Measurements from ENCODE around the gene INPP4B.
"Not testable (repeated sequence)": the region's sequence is repeated elsewhere in the genome, so short reads cannot be mapped to it uniquely, and the experiment has no call there.

The INPP4B gene

GRCh38 chr4:142824368-142824767 lies 21.7 kb downstream of the INPP4B start:
- DNase-seq = no peak

- DNase-seq = no peak
These were observed 22.3 kb downstream of the INPP4B start for GRCh38 chr4:142823796-142824195.

DNA sequence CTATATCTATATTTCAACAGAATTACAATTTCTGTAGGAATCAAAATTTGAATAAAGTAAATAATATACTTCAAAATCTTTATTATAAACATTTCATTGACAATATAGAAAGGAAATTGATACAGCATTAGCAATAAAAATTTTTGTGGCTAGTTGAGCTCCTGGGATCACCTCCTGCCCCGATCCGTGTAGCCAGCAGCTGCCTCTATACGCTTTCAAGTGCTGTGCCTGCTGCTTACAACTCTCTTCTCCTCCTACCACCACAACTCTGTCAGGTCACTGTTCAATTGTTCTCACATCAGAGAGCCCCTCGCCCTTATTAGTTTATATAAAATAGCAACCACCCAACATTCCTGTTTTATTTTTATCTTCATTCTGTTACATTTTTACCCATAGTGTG lies 27.6 kb downstream of the INPP4B start:
- no peak for DNase-seq

DNA sequence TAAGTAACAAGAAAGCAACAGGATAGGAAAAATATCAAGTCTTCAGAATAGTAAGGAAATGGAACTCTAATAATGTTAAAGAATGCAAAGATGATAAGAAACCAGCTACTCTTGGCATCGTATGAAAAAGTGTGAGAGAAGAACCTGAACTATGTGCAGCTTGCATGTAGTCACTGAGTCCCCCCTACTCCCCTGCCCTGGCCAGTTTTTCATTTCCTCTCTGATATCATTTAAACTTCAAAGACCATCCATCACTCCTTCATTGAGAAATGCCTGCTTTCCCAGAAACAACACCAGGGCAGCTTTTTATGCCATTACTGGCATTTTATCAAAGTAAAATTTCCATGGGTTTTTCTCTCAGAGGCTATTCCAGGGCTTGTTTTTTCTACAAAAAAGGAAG lies 28.1 kb downstream of the INPP4B start:
- DNase-seq = no peak

- DNase-seq = no peak
These were observed 28.7 kb downstream of the INPP4B start for GRCh38 chr4:142817442-142817841.

DNA sequence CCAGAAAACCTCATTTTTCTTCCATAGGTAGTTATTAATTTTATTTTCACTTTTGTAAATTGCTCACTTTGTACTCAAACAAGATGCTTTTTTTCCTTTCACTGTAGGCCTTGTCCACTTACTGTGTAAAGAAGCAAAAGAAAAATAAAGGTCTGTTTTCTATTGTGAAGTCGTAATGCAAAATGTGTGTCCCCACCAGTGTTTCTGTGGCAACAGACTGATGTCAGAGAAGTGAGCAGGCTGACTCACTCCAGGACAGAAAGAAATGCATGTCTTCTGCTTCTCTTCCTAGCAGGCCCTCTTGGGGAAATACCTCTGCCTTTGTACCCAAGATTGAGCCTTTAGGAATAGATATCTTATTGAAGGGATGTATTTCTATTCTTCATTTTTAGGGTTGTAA lies 30.3 kb downstream of the INPP4B start:
- no peak for DNase-seq

DNA sequence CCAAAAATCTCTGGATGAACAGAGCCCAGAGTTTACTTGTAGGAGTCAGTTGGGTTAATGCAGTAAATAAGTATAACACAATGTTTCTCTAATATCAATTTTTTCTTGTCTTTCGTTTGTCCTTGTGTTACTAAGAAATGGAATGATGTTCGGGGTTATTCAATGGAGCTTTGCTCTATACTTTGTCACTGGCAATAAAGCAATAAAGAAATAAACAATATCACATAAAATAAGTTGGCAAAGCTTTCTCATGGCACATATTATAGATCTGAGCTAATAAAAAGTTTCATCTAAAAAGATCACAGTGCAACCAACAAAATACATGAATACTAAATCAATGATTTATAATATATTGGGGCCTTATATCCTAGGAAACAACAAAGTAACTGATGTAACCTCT lies 32.7 kb downstream of the INPP4B start:
- DNase-seq = no peak

DNA sequence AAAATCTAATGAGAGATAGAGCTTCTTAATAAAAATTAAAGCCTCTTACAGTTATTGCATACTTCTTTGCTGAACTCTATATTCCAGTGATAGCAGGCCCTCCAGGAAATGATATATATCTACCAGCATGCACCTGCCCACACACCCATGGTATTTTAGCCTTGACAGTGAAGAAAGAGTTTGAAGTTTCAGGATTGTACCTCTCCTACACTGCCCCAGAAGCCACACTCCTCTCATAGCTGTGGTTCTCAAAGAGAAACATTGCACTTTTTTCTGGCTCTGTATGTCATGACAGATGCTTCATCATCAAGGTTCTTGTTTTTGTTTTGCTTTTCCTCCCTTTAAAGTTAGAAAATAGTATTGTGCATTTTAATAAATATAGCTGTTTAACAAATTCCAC lies 34.0 kb downstream of the INPP4B start:
- no peak for DNase-seq

DNA sequence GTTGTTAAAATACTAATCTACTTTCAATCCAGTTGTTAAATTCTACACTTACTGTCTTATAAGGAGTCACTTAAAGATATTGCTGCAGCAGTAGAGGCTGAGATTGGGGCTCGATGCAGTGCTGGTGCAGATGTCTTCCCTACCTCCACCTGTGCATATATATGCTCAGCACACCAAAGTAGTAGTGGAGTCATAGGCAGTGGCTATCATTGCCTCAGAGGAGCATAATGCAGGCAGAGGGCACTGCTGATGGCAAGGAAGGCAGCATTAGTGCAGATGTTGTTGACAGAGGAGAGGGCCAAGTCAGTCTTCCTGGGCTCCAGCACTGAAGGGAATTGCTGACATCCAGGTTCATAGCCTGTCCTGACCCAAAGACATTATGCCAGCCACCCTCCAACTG lies 35.1 kb downstream of the INPP4B start:
- no peak for DNase-seq

DNA sequence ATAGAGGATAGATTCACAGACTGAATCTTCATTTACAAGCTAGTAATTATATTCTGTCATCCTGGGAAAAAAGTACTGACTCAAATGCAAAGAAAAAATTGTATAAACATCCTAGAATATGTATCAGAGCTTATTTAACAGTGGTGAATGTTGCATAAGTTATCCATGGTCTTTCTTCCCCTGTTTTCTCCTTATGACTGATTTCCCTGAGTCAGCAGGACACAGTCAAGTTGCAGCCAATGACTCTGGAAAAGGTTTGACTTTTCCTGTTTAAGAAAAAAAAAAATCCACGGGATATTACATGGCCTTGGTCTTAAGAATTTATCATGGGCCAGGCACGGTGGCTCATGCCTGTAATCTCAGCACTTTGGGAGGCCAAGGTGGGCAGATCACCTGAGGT lies 36.5 kb downstream of the INPP4B start:
- no peak for DNase-seq

- not testable (repeated sequence) for DNase-seq
These were observed 42.2 kb downstream of the INPP4B start for GRCh38 chr4:142803879-142804278.

DNA sequence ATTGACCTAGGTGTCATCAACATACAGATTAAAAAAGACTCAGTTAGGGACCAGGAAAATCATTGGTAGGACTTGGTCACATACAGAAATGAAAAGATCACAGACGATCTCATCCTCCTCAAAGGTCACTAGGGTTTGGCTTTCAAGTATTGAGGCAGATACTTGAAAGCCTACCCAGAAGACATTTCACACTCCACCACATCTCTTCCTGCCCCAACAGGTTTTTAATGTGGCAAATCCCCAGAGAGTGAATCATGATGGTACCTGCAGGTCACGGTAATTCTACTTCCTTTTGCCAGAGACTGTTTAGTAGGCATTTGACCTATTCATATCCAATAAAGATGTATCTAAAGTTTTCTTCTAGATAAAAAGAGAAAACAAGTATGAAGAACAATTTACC lies 44.1 kb downstream of the INPP4B start:
- DNase-seq = no peak

DNA sequence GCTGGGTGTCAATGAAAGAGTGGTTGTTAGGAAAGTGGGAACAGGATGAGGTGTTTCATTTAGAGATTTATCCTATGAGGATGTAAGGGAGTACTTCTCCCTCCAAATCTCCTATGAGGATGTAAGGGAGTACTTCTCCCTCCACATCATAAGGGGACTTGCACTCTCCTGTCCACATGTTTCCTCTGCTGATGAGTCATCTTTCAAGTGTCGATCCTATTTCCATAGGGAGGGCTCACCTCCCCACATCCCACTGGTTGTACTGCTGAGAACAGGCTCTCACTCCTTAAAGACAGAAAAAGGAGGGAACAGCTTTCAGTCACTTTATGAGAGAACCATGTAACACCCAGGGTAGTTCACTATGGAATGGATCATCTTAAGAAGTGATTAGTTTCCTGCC lies 65.0 kb downstream of the INPP4B start:
- no peak for DNase-seq

- no peak for DNase-seq
These were observed 67.2 kb downstream of the INPP4B start for GRCh38 chr4:142778900-142779299.

- no peak for DNase-seq
These were observed 67.7 kb downstream of the INPP4B start for GRCh38 chr4:142778430-142778829.

GRCh38 chr4:142777045-142777743 lies 68.9 kb downstream of the INPP4B start:
- DNase-seq = no peak

DNA sequence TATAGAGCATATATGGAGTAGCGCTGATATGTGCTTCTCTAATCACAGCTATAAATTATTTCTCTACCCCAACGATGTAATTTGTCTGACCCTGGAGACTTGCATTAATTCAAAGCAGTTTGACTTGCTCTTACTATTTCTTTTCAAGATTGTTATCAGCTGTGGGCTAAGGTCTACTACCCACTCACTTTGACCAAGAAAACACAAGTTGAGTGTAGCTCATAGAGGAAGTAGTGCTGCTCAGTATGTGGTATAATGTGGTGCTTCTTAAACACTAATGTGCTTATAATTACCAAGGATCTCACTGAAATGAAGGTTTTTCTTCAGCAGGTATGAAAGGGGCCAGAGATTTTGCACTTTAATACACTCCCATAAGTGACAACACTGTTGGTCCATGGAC lies 70.1 kb downstream of the INPP4B start:
- no peak for DNase-seq

DNA sequence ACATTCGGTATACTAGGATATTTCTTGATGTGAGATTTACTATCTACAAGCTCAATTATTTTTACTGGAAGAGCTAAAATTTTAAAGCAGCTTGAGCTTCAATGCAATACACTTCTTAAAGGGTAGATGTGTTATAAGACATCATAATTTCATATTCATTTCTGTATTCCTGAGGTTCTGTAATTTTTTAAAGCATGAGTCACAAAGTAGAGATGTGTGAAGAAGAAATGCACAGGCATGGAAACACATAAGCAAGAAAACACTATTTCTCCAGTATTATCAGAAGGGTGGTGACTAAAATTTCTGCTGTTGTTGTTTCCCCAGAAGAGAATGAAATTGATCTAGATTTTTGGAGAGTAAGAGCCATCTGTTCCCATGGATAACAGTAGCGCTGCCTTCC lies 72.6 kb downstream of the INPP4B start:
- no peak for DNase-seq

DNA sequence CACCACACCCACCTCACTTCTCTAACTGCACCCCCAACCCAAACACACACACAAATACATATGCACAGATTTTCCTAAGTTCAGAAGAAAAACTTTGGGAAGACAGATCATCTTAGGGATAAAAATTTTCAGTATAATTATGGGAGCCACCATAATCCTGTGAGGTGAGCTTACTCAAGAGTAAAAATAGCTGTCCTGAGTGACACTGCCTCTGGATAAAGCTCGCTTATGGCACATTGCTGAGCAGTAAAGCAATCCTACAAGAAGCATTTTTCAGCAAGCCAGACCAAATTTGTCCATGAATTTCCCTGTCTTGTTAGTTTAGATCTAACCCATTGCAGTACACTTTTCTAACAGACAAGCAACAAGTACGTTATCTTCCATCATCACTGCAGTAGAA lies 83.8 kb downstream of the INPP4B start:
- no peak for DNase-seq

GRCh38 chr4:142752202-142752786 lies 93.8 kb downstream of the INPP4B start:
- DNase-seq = no peak

- no peak for DNase-seq
These were observed 102.8 kb downstream of the INPP4B start for GRCh38 chr4:142743121-142743825.

DNA sequence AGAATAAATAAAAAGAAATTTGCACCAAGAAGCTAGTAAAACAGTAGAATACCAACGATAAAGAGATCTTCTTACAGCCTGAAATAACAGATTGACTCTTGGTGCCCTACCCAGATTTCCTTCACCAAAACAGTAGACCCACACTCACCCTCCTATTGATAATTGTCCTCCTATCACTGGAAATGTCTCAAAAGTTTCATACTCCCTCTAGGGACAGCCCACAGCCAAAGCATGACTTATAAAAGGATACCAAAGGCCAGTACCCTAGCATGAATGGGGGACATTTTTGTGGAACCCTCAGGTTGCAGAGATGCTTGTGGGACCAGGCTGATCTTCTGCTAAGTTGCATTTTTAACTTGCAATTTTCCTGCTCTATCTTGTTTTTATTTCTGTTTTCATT lies 104.1 kb downstream of the INPP4B start:
- DNase-seq = no peak

DNA sequence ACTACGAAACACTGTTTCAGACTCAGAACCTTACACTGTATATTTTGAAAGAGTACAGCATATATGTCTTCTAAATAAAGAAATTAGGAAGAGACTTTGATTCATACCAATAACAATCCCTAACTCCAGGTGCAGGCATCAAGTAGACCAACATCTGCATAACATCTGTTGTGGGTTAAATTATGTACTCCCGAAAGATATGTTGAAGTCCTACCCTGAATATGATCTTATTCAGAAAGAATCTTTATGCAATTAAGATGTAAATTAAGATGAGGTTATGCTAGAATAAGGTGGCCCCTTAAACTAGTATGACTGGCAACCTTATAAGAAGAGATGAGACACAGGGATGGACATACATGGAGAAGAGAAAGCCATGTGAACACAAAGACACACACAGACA lies 117.9 kb downstream of the INPP4B start:
- no peak for DNase-seq

DNA sequence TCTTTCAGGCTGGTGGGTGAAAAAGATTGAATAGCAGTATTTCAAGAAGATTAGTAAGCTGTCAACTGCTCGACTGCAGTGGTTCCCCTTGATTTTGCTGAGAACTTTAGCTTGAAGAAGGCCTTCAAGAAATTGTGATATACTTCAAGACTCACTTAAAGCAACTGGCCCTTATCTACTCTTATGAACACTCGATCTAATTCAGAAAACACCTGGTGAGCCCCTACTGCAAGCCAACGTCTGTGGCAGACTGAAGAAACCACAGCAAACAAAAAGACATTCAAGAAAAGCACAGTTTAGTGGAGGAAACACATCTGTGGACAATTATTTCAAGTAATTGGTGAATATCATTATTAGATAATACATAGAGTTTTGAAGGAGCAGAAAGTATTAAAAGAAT lies 119.0 kb downstream of the INPP4B start:
- no peak for DNase-seq

- DNase-seq = no peak
These were observed 120.2 kb downstream of the INPP4B start for GRCh38 chr4:142725886-142726285.

Data from activated naive CD4-positive, alpha-beta T cell (primary cell).